ENCODE results near the gene SGMS1.
"Not testable (repeated sequence)": the region's sequence is repeated elsewhere in the genome, so short reads cannot be mapped to it uniquely, and the experiment has no call there.

SGMS1 gene

GRCh38 chr10:50393784-50394467, 229.8 kb downstream of the SGMS1 start:
- peak; percentile 36 for DNase-seq

GRCh38 chr10:50392966-50393718, 230.6 kb downstream of the SGMS1 start:
- DNase-seq = no peak

- no peak for DNase-seq
Observed at GRCh38 chr10:50392426-50392825, 231.3 kb downstream of the SGMS1 start.

- no peak for DNase-seq
Observed at GRCh38 chr10:50390302-50390701, 233.5 kb downstream of the SGMS1 start.

GRCh38 chr10:50388181-50388580, 235.6 kb downstream of the SGMS1 start:
- DNase-seq = no peak

- DNase-seq = no peak
Observed at GRCh38 chr10:50387732-50388073, 236.1 kb downstream of the SGMS1 start.

GRCh38 chr10:50387007-50387731, 236.6 kb downstream of the SGMS1 start:
- DNase-seq = no peak

- DNase-seq = no peak
Observed at GRCh38 chr10:50385624-50386023, 238.1 kb downstream of the SGMS1 start.

- DNase-seq = no peak
Observed at GRCh38 chr10:50384898-50385297, 238.9 kb downstream of the SGMS1 start.

- DNase-seq = no peak
Observed at GRCh38 chr10:50384238-50384637, 239.5 kb downstream of the SGMS1 start.

GRCh38 chr10:50382576-50383023, 241.2 kb downstream of the SGMS1 start:
- no peak for DNase-seq

- DNase-seq = no peak
Observed at GRCh38 chr10:50381642-50382041, 242.1 kb downstream of the SGMS1 start.

GRCh38 chr10:50379616-50380015, 244.1 kb downstream of the SGMS1 start:
- DNase-seq = no peak

- no peak for DNase-seq
Observed at GRCh38 chr10:50375745-50376144, 248.0 kb downstream of the SGMS1 start.

GRCh38 chr10:50375051-50375452, 248.7 kb downstream of the SGMS1 start:
- no peak for DNase-seq

GRCh38 chr10:50373821-50374501, 249.8 kb downstream of the SGMS1 start:
- DNase-seq = peak; percentile 39

GRCh38 chr10:50369931-50370330, 253.8 kb downstream of the SGMS1 start:
- DNase-seq = no peak

- DNase-seq = peak; percentile 37
Observed at GRCh38 chr10:50367732-50368131, 256.0 kb downstream of the SGMS1 start.

- not testable (repeated sequence) for DNase-seq
Observed at GRCh38 chr10:50366421-50366820, 257.3 kb downstream of the SGMS1 start.

- DNase-seq = not testable (repeated sequence)
Observed at GRCh38 chr10:50364730-50365129, 259.0 kb downstream of the SGMS1 start.

GRCh38 chr10:50362547-50363125, 261.1 kb downstream of the SGMS1 start:
- DNase-seq = no peak

GRCh38 chr10:50361946-50362345, 261.8 kb downstream of the SGMS1 start:
- no peak for DNase-seq

Measured in fibroblast of skin of back (primary cell).